HG02623 (cell line): ENCODE measurements around the gene C2orf15.
A peak's percentile ranks its signal among the peaks of the same experiment; 100 is the strongest.
"Not testable (repeated sequence)": the region's sequence is repeated elsewhere in the genome, so short reads cannot be mapped to it uniquely, and the experiment has no call there.

Experiments used
- ATAC-seq: cut with Tn5 transposase; IDR thresholded peaks from one replicate; pipeline ENCODE4 v1.9.1; 2021; ENCODE audit warnings: moderate library complexity; ENCODE audit not compliant: unreplicated experiment

C2orf15 gene, protein sequence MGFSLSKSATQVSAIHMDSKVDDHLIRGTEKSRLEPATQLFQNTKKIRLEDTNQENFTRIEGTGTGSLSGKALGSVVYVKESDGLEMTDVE

DNA sequence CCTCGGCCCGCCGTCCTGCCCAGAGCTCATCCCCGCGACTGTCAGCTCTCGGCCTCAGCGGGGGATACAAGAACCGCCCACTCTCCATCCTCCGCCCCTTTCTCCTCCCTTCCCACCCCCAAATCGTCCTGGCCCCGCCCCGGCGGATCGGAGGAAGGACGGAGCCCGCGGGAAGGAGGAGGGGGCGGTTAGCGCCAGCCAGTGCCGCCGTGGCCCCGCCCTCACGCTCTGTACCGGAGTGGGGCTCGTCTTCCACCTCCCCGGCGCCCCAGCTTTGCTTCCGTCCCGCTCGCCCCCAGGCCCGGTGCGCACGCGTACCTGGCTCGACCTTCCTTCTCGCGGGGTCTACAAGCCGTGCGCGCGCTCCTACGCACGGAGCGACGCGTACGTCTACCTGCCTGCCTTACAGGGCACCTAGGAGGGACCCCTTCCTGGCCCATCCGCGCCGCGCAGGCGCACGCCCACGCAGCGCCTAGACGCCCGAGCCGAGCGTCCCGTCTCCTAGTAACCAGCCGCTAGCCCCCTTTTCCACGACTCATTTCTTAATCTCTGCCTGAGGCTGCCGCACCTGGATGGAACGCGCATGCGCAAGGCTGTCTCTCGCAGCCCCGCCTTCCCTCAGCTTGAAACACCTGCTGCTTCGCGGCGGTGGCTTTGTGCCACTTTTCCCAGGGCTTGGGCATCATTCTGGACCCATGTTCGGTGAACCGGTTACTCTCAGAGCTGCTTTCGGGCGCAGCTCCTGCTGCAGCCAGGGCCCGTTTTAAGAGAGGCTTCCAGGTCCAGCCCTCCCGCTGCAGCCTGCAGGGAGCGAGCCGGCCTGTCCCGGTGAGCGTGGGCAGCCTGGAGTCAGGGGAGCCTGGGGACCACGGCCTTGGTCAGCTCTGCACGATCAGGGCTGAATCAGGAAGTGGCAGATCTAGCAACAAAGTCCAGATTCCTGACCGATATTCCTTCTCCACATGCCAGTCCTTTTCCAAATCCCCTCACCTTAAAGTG is at the start of gene C2orf15:
TSS of gene C2orf15 (plus strand) at position 598 of the 999 bp plus-strand sequence. CDS start 8,852 bp downstream, outside the sequence.
- ATAC-seq: peak; percentile 85

DNA sequence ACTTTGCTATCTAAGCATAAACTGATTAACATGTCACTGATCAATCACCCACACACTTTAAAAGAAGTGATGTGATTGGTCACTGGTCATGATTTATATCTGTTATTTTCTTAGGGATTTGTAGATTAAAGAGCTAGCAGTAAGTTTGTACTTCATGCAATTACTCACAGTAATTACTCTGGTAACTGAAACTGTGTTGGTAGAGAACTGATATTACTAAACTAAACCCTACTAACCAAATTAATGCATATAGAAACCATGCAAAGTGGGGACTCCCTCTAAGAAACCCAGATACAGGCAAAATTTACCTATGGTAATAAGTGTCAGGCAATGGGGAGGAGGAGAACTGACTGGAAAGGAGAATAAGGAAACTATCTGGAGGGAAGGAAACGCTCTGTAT is 44.8 kb upstream of the C2orf15 start:
- ATAC-seq: no peak

DNA sequence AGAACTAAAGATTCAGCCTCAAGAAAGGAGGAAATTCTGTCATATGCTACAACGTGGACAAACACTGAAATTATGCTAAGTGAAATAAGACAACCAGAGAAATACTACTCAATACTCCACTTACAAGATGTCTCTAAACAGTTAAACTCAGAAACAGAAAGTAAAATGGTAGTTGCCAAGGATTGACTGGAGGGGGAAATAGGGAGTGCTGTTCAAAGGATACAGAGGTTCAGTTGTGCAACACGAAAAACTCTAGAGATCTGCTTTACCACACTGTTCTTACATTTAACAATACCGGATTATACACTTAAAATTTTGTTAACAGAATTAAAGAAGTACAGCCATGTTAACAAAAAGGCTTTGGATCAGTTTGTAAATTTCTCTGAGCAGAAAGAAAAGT is 39.8 kb upstream of the C2orf15 start:
- no peak for ATAC-seq

- no peak for ATAC-seq
Measured at GRCh38 chr2:99104006-99104405, 37.5 kb upstream of the C2orf15 start.

GRCh38 chr2:99106913-99107312 is 34.6 kb upstream of the C2orf15 start:
- no peak for ATAC-seq

GRCh38 chr2:99111236-99111635 is 30.3 kb upstream of the C2orf15 start:
- no peak for ATAC-seq

GRCh38 chr2:99111945-99112344 is 29.6 kb upstream of the C2orf15 start:
- no peak for ATAC-seq

DNA sequence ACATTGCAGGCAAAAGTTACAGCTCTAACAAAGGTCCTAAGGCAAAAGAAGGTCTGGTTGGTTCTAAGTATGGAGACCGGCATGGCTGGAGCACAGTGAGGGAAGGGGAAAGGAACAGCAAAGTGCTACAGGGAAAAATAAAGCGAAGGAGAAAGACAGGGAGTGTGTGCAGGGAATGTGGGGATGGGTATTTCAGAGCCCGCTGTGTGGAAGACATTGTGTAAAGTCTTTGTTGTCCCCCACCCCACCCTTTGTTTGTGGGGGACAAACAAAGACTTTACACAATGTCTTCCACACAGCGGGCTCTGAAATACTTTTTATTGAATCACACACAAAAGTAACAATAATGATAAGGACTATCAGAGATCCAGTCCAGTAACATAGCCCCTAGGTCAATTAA is 28.9 kb upstream of the C2orf15 start:
- no peak for ATAC-seq

DNA sequence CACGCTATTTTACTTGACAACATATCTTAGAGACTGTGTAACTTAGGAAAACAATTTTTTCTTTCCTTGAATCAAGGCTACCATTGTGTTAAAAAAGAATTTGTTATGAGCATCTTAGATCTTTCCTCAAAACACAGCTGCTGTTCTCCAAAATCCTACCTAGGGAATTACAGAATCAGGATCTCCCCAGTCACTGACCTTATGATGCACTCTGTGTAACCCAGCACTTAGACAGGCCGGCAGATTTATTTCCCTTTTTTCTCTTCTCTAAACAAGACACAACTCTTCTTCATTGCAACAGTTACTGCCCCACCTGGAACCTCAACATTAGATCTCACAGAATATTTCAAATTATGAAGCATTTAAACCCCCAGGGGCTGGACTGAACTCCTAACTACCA is 13.5 kb upstream of the C2orf15 start:
- ATAC-seq: no peak

DNA sequence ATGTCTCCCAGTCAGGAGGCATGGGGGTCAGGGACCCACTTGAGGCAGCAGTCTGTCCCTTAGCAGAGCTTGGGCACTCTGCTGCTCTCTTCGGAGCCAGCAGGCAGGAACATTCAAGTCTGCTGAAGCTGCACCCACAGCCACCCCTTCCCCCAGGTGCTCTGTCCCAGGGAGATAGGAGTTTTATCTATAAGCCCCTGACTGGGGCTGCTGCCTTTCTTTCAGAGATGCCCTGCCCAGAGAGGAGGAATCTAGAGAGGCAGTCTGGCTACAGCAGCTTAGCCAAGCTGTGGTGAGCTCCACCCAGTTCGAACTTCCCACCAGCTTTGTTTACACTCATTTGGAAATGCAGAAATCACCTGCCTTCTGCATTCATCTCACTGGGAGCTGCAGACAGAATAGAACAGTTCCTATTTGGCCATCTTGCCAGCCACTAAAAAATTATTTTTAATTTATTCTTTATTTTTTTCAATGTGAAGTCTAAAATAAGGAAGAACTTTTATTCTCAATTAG is 6.4 kb upstream of the C2orf15 start:
- not testable (repeated sequence) for ATAC-seq

DNA sequence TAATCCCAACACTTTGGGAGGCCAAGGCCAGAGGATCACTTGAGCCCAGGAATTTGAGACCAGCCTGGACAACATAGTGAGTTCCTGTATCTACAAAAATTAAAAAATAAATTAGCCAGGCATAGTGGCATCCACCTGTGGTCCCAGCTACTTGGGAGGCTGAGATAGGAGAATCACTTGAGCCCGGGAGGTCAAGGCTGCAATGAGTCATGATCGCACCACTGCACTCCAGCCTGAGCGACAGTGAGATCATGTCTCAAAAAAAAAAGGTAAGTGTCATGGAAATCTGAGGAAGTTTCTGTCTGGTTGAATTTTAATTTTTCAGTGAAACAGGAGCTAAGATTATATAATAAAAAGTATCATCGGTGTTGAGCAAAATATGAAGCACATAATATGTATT is 2.5 kb upstream of the C2orf15 start:
- no peak for ATAC-seq

- no peak for ATAC-seq
Measured at GRCh38 chr2:99140056-99140859, 1.2 kb upstream of the C2orf15 start.

GRCh38 chr2:99140860-99141109 is 722 bp upstream of the C2orf15 start:
- peak; percentile 18 for ATAC-seq

DNA sequence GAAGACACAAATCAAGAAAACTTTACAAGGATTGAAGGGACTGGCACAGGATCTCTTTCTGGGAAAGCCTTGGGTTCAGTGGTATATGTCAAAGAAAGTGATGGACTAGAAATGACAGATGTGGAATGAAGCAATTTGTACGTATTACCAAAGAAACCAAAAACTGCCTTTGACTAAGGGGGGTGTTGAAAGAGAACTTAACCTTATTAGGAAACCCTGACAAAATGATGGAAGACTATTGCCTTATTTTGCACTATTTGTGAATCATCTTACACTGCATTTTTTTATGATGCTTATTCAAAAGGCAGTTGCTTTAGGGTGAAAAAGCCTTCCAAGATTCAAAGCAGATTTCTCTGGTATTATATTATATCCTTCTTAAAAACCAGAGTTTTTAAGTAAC is 9.2 kb downstream of the C2orf15 start:
- no peak for ATAC-seq

GRCh38 chr2:99152199-99152895 is 10.8 kb downstream of the C2orf15 start:
- ATAC-seq: no peak

DNA sequence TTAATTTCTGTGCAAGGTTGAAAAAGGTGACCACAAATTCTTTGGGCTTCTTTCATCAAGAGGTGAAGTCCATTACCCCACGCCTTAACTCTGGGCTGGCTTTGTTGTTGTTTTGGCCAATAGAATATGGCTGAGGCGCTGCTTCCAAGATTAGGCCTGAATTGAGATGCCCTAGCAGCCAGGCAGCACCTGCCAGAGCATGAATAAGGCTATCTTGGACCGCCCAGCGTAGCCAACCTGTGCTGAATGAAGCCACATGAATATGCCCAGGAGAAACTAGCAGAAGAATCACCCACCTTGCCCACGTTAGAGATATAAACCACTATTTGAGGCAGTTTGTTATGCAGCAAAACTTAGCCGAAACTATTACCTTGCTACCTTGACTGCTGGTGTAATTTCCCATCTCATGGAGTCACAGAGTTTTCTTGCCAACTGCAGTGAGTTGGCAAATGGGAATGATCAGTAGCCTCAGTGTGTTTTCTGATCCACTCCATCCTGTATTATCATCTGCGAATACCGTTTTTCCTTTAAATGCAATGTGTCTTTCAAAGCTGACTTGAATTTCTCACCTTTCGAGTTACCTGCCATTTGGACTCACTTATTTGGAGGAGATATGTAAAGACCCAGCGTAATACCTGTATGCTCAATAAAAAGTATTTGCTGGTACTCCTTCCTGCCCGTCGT is 12.6 kb downstream of the C2orf15 start:
- no peak for ATAC-seq

DNA sequence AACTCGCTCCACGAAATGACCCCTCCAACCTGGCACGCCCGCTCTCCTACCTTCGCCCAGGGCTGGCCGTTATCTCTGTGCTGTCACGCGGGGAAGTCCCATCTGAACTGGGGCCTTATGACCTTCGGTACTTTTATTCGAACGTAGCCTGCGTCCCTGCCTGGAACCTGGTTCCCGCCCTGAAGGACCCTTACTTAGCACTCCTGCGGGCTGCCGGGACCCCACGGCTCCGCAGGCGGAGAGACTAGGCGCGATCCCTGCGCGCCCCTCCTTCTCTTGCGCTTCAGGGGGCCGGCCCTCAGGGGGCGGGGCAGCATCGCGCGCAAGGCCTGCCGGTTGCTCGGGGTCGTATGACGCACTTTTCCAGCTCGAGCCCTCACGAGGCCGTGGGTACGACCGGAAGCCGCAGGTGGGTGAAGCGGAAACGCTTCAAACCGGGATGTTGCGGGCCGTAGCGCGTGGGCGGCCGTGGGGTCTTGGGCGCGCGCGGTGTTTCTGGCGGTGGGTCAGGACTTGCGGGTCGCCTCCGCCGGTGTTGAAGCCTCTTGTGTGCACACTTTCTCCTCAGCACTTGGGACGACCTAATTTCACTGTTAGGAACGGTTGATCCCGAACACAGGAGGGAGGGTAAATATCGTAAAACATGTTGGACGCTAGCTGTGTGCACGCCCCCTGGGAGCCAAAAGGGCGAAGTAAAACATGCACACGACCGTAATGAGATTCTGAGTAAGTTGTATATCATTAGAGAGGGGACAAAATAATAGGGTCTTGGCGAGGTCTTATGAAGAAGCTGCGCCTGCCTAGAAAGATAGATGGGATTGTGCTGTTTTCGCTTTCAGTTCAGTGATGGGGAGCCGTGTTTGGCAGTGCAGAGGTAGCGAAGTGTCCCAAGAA is 13.4 kb downstream of the C2orf15 start, which contains the start of the genes LIPT1 and TSGA10:
TSS of gene LIPT1 (plus strand) at position 325 of the 894 bp plus-strand sequence. CDS start 6,991 bp downstream, outside the sequence.
TSS of gene TSGA10 (minus strand) at position 300 of the 894 bp plus-strand sequence. CDS start 45,503 bp downstream, outside the sequence.
- ATAC-seq: peak; percentile 97

- no peak for ATAC-seq
Measured at GRCh38 chr2:99156891-99157290, 15.4 kb downstream of the C2orf15 start.

- ATAC-seq: no peak
Measured at GRCh38 chr2:99158599-99158998, 17.1 kb downstream of the C2orf15 start.
